ENCODE measurements around the gene DSG1.
"Not testable (repeated sequence)": the region's sequence is repeated elsewhere in the genome, so short reads cannot be mapped to it uniquely, and the experiment has no call there.

Gene DSG1

GRCh38 chr18:31321719-31322118 is 3.8 kb downstream of the DSG1 start:
- in situ Hi-C loops (cut with HindIII; ENCODE audit: low pct_ligation_motif_present, low pct_unique_long_range_greater_than_20kb, low sequenced_read_pairs) = no loop called here
- no peak for DNase-seq

- no peak for DNase-seq
- in situ Hi-C loops (cut with HindIII; ENCODE audit: low pct_ligation_motif_present, low pct_unique_long_range_greater_than_20kb, low sequenced_read_pairs) = no loop called here
Measured at GRCh38 chr18:31325051-31325450, 7.1 kb downstream of the DSG1 start.

- no peak for DNase-seq
- in situ Hi-C loops (cut with HindIII; ENCODE audit: low pct_ligation_motif_present, low pct_unique_long_range_greater_than_20kb, low sequenced_read_pairs) = no loop called here
Measured at GRCh38 chr18:31329787-31330438, 12.0 kb downstream of the DSG1 start.

- in situ Hi-C loops (cut with HindIII; ENCODE audit: low pct_ligation_motif_present, low pct_unique_long_range_greater_than_20kb, low sequenced_read_pairs) = no loop called here
- no peak for DNase-seq
Measured at GRCh38 chr18:31343454-31343853, 25.5 kb downstream of the DSG1 start.

- DNase-seq; in situ Hi-C loops (cut with HindIII; ENCODE audit: low pct_ligation_motif_present, low pct_unique_long_range_greater_than_20kb, low sequenced_read_pairs): not testable (repeated sequence)
Measured at GRCh38 chr18:31353336-31353735, 35.4 kb downstream of the DSG1 start.

GRCh38 chr18:31354990-31355389 is 37.0 kb downstream of the DSG1 start:
- in situ Hi-C loops (cut with HindIII; ENCODE audit: low pct_ligation_motif_present, low pct_unique_long_range_greater_than_20kb, low sequenced_read_pairs) = no loop called here
- DNase-seq = no peak

GRCh38 chr18:31356025-31356424 is 38.1 kb downstream of the DSG1 start:
- in situ Hi-C loops (cut with HindIII; ENCODE audit: low pct_ligation_motif_present, low pct_unique_long_range_greater_than_20kb, low sequenced_read_pairs) = no loop called here
- no peak for DNase-seq

- in situ Hi-C loops (cut with HindIII; ENCODE audit: low pct_ligation_motif_present, low pct_unique_long_range_greater_than_20kb, low sequenced_read_pairs) = no loop called here
Measured at GRCh38 chr18:31364190-31364589, 46.2 kb downstream of the DSG1 start.

GRCh38 chr18:31369478-31369877 is 51.5 kb downstream of the DSG1 start:
- no peak for DNase-seq
- in situ Hi-C loops (cut with HindIII; ENCODE audit: low pct_ligation_motif_present, low pct_unique_long_range_greater_than_20kb, low sequenced_read_pairs) = no loop called here

More at GRCh38 chr18:31364190-31364589, 46.2 kb downstream of the DSG1 start:
- DNase-seq = no peak

GRCh38 chr18:31371989-31372388 is 54.0 kb downstream of the DSG1 start:
- no peak for DNase-seq
- in situ Hi-C loops (cut with HindIII; ENCODE audit: low pct_ligation_motif_present, low pct_unique_long_range_greater_than_20kb, low sequenced_read_pairs) = no loop called here

GRCh38 chr18:31373641-31374040 is 55.7 kb downstream of the DSG1 start:
- in situ Hi-C loops (cut with HindIII; ENCODE audit: low pct_ligation_motif_present, low pct_unique_long_range_greater_than_20kb, low sequenced_read_pairs) = no loop called here
- DNase-seq = no peak

- no peak for DNase-seq
- in situ Hi-C loops (cut with HindIII; ENCODE audit: low pct_ligation_motif_present, low pct_unique_long_range_greater_than_20kb, low sequenced_read_pairs) = no loop called here
Measured at GRCh38 chr18:31376477-31376876, 58.5 kb downstream of the DSG1 start, which contains the start of gene DSG4. Gene DSG4 (plus strand): TSS chr18:31376777. CDS start chr18:31376912, 135 bp downstream.

- no peak for DNase-seq
- in situ Hi-C loops (cut with HindIII; ENCODE audit: low pct_ligation_motif_present, low pct_unique_long_range_greater_than_20kb, low sequenced_read_pairs) = no loop called here
Measured at GRCh38 chr18:31380912-31381311, 63.0 kb downstream of the DSG1 start.

- in situ Hi-C loops (cut with HindIII; ENCODE audit: low pct_ligation_motif_present, low pct_unique_long_range_greater_than_20kb, low sequenced_read_pairs) = no loop called here
Measured at GRCh38 chr18:31382107-31382506, 64.1 kb downstream of the DSG1 start.

GRCh38 chr18:31386741-31387140 is 68.8 kb downstream of the DSG1 start:
- DNase-seq = peak; percentile 91
- in situ Hi-C loops (cut with HindIII; ENCODE audit: low pct_ligation_motif_present, low pct_unique_long_range_greater_than_20kb, low sequenced_read_pairs) = no loop called here

More at GRCh38 chr18:31382107-31382506, 64.1 kb downstream of the DSG1 start:
- DNase-seq = no peak

GRCh38 chr18:31393286-31393685 is 75.3 kb downstream of the DSG1 start:
- no peak for DNase-seq
- in situ Hi-C loops (cut with HindIII; ENCODE audit: low pct_ligation_motif_present, low pct_unique_long_range_greater_than_20kb, low sequenced_read_pairs) = no loop called here

GRCh38 chr18:31396796-31397612 is 79.0 kb downstream of the DSG1 start:
- no peak for DNase-seq
- in situ Hi-C loops (cut with HindIII; ENCODE audit: low pct_ligation_motif_present, low pct_unique_long_range_greater_than_20kb, low sequenced_read_pairs) = no loop called here

- in situ Hi-C loops (cut with HindIII; ENCODE audit: low pct_ligation_motif_present, low pct_unique_long_range_greater_than_20kb, low sequenced_read_pairs) = no loop called here
- no peak for DNase-seq
Measured at GRCh38 chr18:31398191-31398590, 80.2 kb downstream of the DSG1 start.

GRCh38 chr18:31399306-31400032 is 81.5 kb downstream of the DSG1 start:
- DNase-seq = no peak
- in situ Hi-C loops (cut with HindIII; ENCODE audit: low pct_ligation_motif_present, low pct_unique_long_range_greater_than_20kb, low sequenced_read_pairs) = no loop called here
